CD4-positive, alpha-beta T cell treated with Interleukin-17A for 4 hours (primary cell): Measurements from ENCODE around the gene GAPT.
A peak's percentile ranks its signal among the peaks of the same experiment; 100 is the strongest.

Source experiments
- DNase-seq: peaks from one replicate; pipeline ENCODE4 v3.0.0-alpha.2; 2020; ENCODE audit warnings: mixed read lengths

The GAPT gene

GRCh38 chr5:58462154-58462553 lies 29.1 kb upstream of the GAPT start:
- DNase-seq, result no peak

DNA sequence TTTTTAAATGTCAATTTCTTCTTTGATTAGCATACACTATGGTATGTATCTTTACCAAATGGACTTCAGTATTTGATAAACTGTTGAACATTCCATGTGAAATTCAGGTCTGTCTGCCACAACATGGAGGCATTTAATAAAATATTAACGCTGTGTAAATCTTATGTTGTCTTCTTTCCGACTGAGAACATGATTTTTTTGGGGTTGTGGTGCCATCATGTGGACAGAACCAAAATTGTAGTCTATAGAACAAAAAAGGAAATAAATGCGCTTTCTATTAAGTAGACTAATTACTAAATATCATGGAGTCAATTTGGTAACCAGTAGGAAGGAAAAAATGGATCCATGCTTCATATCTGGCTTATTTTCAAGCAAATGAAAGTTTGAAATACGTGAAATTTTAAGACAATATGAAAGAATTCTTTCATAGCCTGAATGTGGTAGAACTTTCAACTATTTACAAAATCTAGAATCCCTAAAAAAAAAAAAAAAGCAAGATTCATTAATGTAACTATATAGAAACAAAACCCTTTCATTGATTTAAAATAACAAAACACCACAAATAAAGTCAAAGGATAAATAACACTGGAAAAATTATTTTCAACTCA lies 28.5 kb upstream of the GAPT start:
- DNase-seq, result peak; percentile 56

DNA sequence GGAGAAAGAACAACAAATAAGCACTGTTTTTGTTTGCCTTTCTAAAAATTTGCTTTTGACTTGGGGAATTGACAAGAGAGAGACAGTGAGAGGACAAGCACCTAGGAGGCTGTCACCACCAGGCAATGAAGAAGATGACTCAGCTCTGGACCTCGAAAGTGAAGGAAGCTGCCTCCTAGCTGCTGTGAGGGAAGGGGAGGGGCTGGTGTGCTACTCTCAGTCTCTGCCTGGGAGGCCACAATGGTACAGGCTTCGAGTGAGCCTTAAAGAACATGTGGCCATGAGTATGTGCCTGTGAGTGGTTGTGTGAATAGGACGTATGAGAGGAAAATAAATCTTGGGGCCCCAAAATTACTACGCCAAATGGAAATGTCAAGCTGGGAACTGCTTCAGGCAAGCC lies 24.3 kb upstream of the GAPT start:
- peak; percentile 31 for DNase-seq

GRCh38 chr5:58469896-58470295 lies 21.3 kb upstream of the GAPT start:
- no peak for DNase-seq

- DNase-seq, result no peak
Observed at GRCh38 chr5:58475404-58475803, 15.8 kb upstream of the GAPT start.

DNA sequence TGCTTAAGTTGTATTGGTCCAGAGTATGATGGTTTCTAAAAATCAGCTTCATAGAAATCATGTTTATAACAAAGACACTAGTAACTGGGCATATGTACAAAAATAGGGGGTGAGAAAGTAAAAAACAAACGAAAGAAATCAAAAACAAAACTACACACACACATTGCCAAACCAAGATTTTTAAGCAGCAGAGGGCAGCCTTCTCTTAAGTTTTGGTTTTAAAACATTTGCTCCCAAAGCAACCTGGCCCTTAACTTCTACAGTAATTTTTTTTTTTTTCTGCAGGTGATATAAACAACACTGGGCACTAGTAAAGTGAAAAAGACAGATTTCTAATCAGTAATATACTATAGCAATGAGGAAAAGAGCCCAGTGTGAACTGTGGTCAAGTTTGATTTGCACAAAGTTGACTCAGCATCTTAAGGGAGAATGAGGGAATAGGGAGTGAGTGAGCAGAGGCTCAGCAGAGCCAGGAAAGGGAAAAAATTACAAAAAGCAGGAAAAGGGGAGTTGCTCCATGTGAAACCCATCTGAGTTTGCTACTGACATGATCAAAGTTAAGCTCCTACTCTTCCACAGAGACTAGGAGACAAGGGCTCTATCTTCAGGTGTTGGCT lies 13.4 kb upstream of the GAPT start:
- DNase-seq, result no peak

DNA sequence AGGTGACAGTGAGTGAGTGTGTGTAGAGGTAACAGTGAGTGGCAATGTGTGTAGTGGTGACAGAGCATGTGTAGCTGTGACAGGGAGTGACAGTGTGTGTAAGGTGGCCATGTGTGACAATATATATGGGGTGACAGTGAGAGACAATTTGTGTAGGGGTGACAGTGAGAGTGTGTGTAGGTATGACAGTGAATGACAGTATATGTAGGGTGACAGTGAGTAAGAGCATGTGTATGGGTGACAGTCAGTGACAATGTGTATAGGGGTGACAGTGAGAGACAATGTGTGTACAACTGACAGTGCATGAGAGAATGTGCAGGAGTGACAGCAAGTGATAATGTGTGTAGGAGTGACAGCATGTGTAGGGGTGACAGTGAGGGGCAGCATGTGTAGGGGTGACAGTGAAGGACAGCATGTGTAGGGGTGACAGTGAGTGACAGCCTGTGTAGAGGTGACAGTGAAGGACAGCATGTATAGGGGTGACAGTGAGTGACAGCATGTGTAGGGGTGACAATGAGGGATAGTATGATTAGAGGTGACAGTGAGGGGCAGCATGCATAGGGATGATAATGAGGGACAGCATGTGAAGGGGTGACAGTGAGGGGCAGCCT lies 10.1 kb upstream of the GAPT start:
- no peak for DNase-seq

- DNase-seq, result no peak
Observed at GRCh38 chr5:58481828-58482227, 9.4 kb upstream of the GAPT start.

DNA sequence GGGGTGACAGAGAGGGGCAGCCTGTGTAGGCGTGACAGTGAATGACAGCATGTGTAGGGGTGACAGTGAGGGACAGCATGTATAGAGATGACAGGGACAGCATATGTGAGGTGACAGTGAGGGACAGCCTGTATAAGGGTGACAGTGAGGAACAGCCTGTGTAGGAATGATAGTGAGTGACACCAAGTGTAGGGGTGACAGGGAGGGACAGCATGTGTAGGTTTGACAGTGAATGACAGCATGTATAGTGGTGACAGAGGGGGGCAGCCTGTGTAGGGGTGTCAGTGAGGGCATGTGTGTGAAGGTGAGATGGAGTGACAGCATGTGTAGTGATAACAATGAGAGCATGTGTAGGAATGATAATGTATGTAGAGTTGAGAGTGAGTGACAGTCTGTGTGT lies 8.7 kb upstream of the GAPT start:
- DNase-seq, result no peak

DNA sequence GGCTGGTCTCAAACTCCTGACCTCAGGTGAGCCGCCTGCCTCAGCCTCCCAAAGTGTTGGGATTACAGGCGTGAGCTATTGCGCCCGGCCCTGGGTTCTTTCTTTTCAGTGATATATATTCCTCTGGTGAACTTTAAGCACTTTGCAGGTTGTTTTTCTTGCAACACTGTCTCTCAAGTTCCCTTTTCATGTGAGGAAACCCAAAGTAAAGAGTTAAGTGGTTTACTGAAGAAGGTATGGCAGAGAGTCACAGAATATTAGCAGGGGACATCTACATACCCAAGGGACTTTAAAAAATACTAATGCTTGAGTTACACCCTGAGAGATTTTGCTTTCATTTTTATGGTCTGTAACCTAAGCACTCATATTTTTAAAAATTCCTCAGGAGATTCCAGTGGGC lies 6.7 kb upstream of the GAPT start:
- no peak for DNase-seq

GRCh38 chr5:58486290-58486689 lies 4.9 kb upstream of the GAPT start:
- DNase-seq, result no peak

- DNase-seq, result no peak
Observed at GRCh38 chr5:58490402-58491050, 709 bp upstream of the GAPT start.

DNA sequence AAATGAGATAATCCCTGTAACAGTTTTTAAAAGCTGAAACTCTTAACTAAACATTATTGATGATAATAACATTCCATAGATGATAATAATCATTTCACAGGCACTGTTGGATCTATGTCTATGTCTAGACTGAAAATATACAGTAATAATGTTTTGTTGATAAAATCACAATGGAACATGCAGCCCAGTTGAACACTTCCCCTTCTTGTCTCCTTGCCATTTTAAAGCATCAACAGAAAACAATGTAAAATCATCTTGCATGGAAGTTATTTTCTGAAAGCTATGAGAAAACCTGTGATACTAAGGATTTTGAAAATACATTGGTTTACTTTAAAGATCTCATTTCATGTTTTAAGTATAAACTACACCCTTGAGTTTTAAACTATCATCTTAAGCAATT lies 1.9 kb downstream of the GAPT start:
- DNase-seq, result no peak

- DNase-seq, result no peak
Observed at GRCh38 chr5:58496488-58496887, 5.3 kb downstream of the GAPT start.

GRCh38 chr5:58497386-58497785 lies 6.2 kb downstream of the GAPT start:
- DNase-seq, result no peak

DNA sequence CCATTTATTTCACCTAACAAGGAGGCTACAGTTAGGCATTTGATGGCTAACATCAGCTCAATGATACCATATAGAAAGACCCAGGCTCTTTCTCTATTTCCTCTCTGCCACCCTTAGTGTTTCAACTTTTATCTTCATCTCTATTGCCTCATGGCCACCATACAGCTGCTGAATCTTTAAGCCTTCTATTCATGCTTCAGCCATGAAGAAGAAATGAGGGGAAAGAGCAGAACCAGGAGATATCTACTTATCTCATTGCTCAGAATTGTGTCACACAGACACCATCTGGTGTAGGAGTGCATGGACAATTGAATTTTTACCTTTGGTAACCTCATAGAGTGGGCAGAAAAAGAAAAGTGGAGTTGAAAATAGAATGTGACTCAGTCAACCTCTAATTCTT lies 6.7 kb downstream of the GAPT start:
- no peak for DNase-seq

GRCh38 chr5:58498340-58498942 lies 7.2 kb downstream of the GAPT start:
- no peak for DNase-seq

- DNase-seq, result no peak
Observed at GRCh38 chr5:58499231-58499630, 8.0 kb downstream of the GAPT start.

- DNase-seq, result no peak
Observed at GRCh38 chr5:58499941-58500340, 8.7 kb downstream of the GAPT start.

GRCh38 chr5:58501778-58502417 lies 10.7 kb downstream of the GAPT start:
- DNase-seq, result no peak

- DNase-seq, result no peak
Observed at GRCh38 chr5:58503390-58504046, 12.3 kb downstream of the GAPT start.

- DNase-seq, result no peak
Observed at GRCh38 chr5:58504766-58505165, 13.5 kb downstream of the GAPT start.

GRCh38 chr5:58505502-58505901 lies 14.3 kb downstream of the GAPT start:
- DNase-seq, result no peak
